Keratinocyte (primary cell): ENCODE results near the gene ELAVL1. TPM values are rescaled to one million over a fixed set of nuclear protein-coding genes. Genes with fewer than 3 reads are reported as not detected.

Experiments
- DNase-seq: peaks from one replicate; pipeline ENCODE4 v3.0.0-alpha.2; 2011; ENCODE audit warnings: low read depth, missing footprints, low spot score
- FAIRE-seq: peaks from 2 replicates; lab custom pipeline; 2011; peaks lifted over from hg19 to GRCh38; lab: Jason Lieb, UNC
- H2AFZ ChIP-seq: 2 replicates; pipeline ENCODE4 v1.6.0; 2012; ENCODE audit warnings: low read length, control low read depth, inconsistent platforms; ENCODE audit not compliant: control insufficient read depth
- H3K27ac ChIP-seq: 2 replicates; pipeline ENCODE4 v1.5.1; 2011; ENCODE audit warnings: low read length; ENCODE audit not compliant: control insufficient read depth, insufficient read depth
- H3K27me3 ChIP-seq: 3 replicates; pipeline ENCODE4 v1.6.0; 2011; ENCODE audit warnings: low read length; ENCODE audit not compliant: control insufficient read depth, insufficient read depth; ENCODE audit errors: extremely low read depth
- H3K36me3 ChIP-seq, 2 experiments: 2 replicates in 1 of 2; 3 replicates in 1 of 2; pipeline ENCODE4 v1.5.1; 2011; ENCODE audit warnings: low read length in 2 of 2, mild to moderate bottlenecking in 1 of 2; ENCODE audit not compliant: control insufficient read depth in 2 of 2, insufficient read depth in 2 of 2; ENCODE audit errors: extremely low read depth in 1 of 2
- H3K4me1 ChIP-seq: 3 replicates; pipeline ENCODE4 v1.5.1; 2011; ENCODE audit warnings: low read length; ENCODE audit not compliant: control insufficient read depth, insufficient read depth; ENCODE audit errors: extremely low read depth
- H3K4me2 ChIP-seq: 3 replicates; pipeline ENCODE4 v1.6.0; 2011; ENCODE audit warnings: low read depth, low read length; ENCODE audit not compliant: control insufficient read depth, insufficient read depth; ENCODE audit errors: extremely low read depth
- H3K4me3 ChIP-seq, 3 experiments: fragments of 200-600 bp in 1 of 3; sonication (generic) in 1 of 3; 2 replicates in 2 of 3; 3 replicates in 1 of 3; pipeline ENCODE4 v1.5.1; 2011 to 2016; ENCODE audit warnings: low read length in 3 of 3, mild to moderate bottlenecking in 3 of 3, control low read depth in 2 of 3, inconsistent platforms in 1 of 3, low read depth in 1 of 3, mixed read lengths in 1 of 3, mixed run types in 1 of 3, moderate library complexity in 1 of 3; ENCODE audit not compliant: control insufficient read depth in 2 of 3, insufficient read depth in 2 of 3; ENCODE audit errors: extremely low read depth in 1 of 3
- H3K79me2 ChIP-seq: 2 replicates; pipeline ENCODE4 v1.6.0; 2012; ENCODE audit warnings: low read length; ENCODE audit not compliant: control insufficient read depth, insufficient read depth
- H3K9ac ChIP-seq: 3 replicates; pipeline ENCODE4 v1.6.0; 2011; ENCODE audit warnings: low read length; ENCODE audit not compliant: control insufficient read depth, insufficient read depth; ENCODE audit errors: extremely low read depth
- H3K9me1 ChIP-seq: 3 replicates; pipeline ENCODE4 v1.6.0; 2011; ENCODE audit warnings: low read length; ENCODE audit not compliant: control insufficient read depth, insufficient read depth; ENCODE audit errors: extremely low read depth
- H3K9me3 ChIP-seq: 2 replicates; pipeline ENCODE4 v1.5.1; 2012; ENCODE audit warnings: low read depth, low read length; ENCODE audit not compliant: control insufficient read depth
- H4K20me1 ChIP-seq: 3 replicates; pipeline ENCODE4 v1.6.0; 2011; ENCODE audit warnings: low read length; ENCODE audit not compliant: control insufficient read depth, insufficient read depth; ENCODE audit errors: extremely low read depth
- EZH2 ChIP-seq: IDR thresholded peaks from one replicate; pipeline ENCODE4 v1.6.1; 2012; ENCODE audit warnings: inconsistent platforms, mild to moderate bottlenecking, low read length, moderate library complexity
- dilution Hi-C: fragments of 300-500 bp; cut with MboI; formaldehyde crosslinking; loops from one replicate; pipeline ENCODE4 v1.7.0; 2020; ENCODE audit warnings: low sequenced_read_pairs; ENCODE audit not compliant: extremely low pct_ligation_motif_present
- polyA plus RNA-seq, 5 experiments: library from polyadenylated mRNA; depleted of rRNA in 3 of 5; stranded (reverse) in 3 of 5; stranded (forward) in 1 of 5; unstranded in 1 of 5; fragments of >200 nt; gene quantifications; 1 replicate in 1 of 5; 2 replicates in 3 of 5; 3 replicates in 1 of 5; pipeline versions ENCODE4 v1.2.1 to v1.2.3, GENCODE V29; 2011 to 2012; ENCODE audit warnings: missing spikeins in 2 of 5, low read depth in 1 of 5, low replicate concordance in 1 of 5
- TF ChIP-seq, protein P1 (sequence below), 3 experiments: IDR thresholded peaks in 1 of 3; conservative IDR thresholded peaks in 1 of 3; optimal IDR thresholded peaks in 1 of 3; 2 replicates in 2 of 3; 3 replicates in 1 of 3; pipeline versions ENCODE3 to v1.5.1; 2011; ENCODE audit warnings: low read length in 3 of 3, mild to moderate bottlenecking in 3 of 3, moderate library complexity in 2 of 3, control low read depth in 1 of 3, inconsistent platforms in 1 of 3; ENCODE audit not compliant: insufficient read depth in 2 of 3; ENCODE audit errors: extremely low read depth in 1 of 3

The ELAVL1 gene
- polyA plus RNA-seq, 1 donor (not counting 4 experiments of a cell fraction or from before 2014, with no cell fraction given), result 46.9 TPM

DNA sequence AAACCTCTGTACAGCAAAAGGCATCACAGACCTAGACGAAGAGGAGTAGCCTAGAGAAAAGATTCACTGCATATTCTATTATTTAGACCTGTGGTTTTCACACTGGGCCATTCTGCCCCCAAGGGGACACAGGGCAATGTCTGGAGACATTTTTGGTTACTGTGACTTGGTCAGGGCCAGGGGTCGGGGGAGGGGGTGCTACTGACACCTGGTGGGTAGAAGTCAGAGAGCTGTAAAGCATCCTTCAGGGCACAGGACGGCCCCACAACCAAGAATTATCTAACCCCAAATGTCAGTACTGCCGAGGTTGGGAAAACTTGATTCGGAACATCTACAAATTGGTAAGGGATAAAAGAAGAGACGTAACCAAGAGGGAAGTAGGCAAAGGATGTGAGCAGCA lies 11.3 kb downstream of the ELAVL1 start:
- dilution Hi-C loops, result no loop called here
- Histone ChIP-seq H3K4me1 (peaks cover 15% of the 10 kb centered on the region), H3K79me2 (peaks cover 78% of the 10 kb centered on the region), H3K27ac (no peak overlapping the region), H3K9ac (no peak overlapping the region), H3K9me3 (no peaks in the 10 kb centered on the region), H3K27me3 (no peaks in the 10 kb centered on the region), H2AFZ (no peak overlapping the region), H3K4me2 (no peak overlapping the region), H3K9me1 (peaks cover 8% of the 10 kb centered on the region), H3K36me3 (peaks cover 14 to 17% of the 10 kb centered on the region in 2 experiments), H4K20me1 (peaks cover 29% of the 10 kb centered on the region), H3K4me3 (no peak overlapping the region)
- FAIRE-seq (no peak), DNase-seq (no peak)
- no peak for TF ChIP-seq EZH2
- TF ChIP-seq, protein P1, sequence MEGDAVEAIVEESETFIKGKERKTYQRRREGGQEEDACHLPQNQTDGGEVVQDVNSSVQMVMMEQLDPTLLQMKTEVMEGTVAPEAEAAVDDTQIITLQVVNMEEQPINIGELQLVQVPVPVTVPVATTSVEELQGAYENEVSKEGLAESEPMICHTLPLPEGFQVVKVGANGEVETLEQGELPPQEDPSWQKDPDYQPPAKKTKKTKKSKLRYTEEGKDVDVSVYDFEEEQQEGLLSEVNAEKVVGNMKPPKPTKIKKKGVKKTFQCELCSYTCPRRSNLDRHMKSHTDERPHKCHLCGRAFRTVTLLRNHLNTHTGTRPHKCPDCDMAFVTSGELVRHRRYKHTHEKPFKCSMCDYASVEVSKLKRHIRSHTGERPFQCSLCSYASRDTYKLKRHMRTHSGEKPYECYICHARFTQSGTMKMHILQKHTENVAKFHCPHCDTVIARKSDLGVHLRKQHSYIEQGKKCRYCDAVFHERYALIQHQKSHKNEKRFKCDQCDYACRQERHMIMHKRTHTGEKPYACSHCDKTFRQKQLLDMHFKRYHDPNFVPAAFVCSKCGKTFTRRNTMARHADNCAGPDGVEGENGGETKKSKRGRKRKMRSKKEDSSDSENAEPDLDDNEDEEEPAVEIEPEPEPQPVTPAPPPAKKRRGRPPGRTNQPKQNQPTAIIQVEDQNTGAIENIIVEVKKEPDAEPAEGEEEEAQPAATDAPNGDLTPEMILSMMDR (optimal IDR thresholded peaks at IDR 0.05 in 1 of 3, IDR thresholded peaks at IDR 0.05 in 1 of 3, conservative IDR thresholded peaks at IDR 0.05 in 1 of 3; ENCODE audit: extremely low read depth in 1 of 3, insufficient read depth in 2 of 3, low read length in 3 of 3), result no peak

DNA sequence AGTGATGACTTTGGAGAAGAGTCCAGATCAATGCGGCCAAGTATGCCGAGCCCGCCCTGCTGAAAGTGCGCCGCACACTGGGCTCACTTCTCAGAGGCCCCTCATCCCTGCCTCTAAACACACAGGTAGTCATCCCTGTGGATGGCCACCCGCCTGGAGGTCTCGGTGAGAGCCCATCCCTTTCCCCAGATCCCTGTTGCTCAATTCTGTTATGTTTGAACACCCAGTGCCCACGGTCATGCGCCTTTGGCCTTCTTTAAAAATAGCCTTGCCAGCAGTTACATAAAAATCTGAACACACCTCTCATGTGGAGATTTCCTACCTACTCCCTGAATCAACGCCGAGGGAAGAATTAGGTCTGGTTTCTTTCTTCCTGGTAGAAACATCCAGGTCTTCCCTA lies 11.9 kb downstream of the ELAVL1 start:
- DNase-seq (no peak), FAIRE-seq (no peak)
- Histone ChIP-seq H4K20me1 (peaks cover 31% of the 10 kb centered on the region), H3K4me2 (no peak overlapping the region), H3K9me1 (peaks cover 11% of the 10 kb centered on the region), H3K4me3 (no peak overlapping the region), H2AFZ (no peak overlapping the region), H3K9me3 (no peaks in the 10 kb centered on the region), H3K4me1 (peaks cover 21% of the 10 kb centered on the region), H3K27ac (peak overlapping the region; percentile 48), H3K9ac (no peak overlapping the region), H3K79me2 (peaks cover 74% of the 10 kb centered on the region), H3K27me3 (no peaks in the 10 kb centered on the region), H3K36me3 (peaks cover 14 to 22% of the 10 kb centered on the region in 2 experiments)
- TF ChIP-seq, protein P1 (optimal IDR thresholded peaks at IDR 0.05 in 1 of 3, IDR thresholded peaks at IDR 0.05 in 1 of 3, conservative IDR thresholded peaks at IDR 0.05 in 1 of 3; ENCODE audit: extremely low read depth in 1 of 3, insufficient read depth in 2 of 3, low read length in 3 of 3), result no peak
- TF ChIP-seq EZH2, result no peak
- dilution Hi-C loops, result no loop called here
